ENCODE results near the gene SLC46A3.
"Not testable (repeated sequence)": the region's sequence is repeated elsewhere in the genome, so short reads cannot be mapped to it uniquely, and the experiment has no call there.

Gene SLC46A3

GRCh38 chr13:28750187-28751045 is 31.6 kb upstream of the SLC46A3 start:
- Histone ChIP-seq H3K27me3 (ENCODE audit: control insufficient read depth in 1 of 2, insufficient read depth in 2 of 2, low read length in 2 of 2) (no peaks in the 10 kb centered on the region), H3K27ac (ENCODE audit: low read depth, low read length) (no peak overlapping the region), H3K9me3 (ENCODE audit: control insufficient read depth in 1 of 2, low read length in 2 of 2) (no peaks in the 10 kb centered on the region), H3K4me3 (ENCODE audit: low read depth in 1 of 2, low read length in 2 of 2) (no peak overlapping the region), H3K36me3 (ENCODE audit: control insufficient read depth in 1 of 2, insufficient read depth in 2 of 2, low read length in 2 of 2) (no peaks in the 10 kb centered on the region), H3K4me1 (ENCODE audit: control insufficient read depth in 1 of 2, insufficient read depth in 2 of 2, low read length in 2 of 2) (peaks cover 6 to 13% of the 10 kb centered on the region in 2 donors), H3K9ac (ENCODE audit: low read depth in 1 of 2, low read length in 2 of 2) (no peak overlapping the region)

GRCh38 chr13:28747851-28748250 is 29.1 kb upstream of the SLC46A3 start:
- Histone ChIP-seq H3K27me3 (ENCODE audit: control insufficient read depth in 1 of 2, insufficient read depth in 2 of 2, low read length in 2 of 2) (no peaks in the 10 kb centered on the region), H3K9ac (ENCODE audit: low read depth in 1 of 2, low read length in 2 of 2) (no peak overlapping the region), H3K27ac (ENCODE audit: low read depth, low read length) (no peak overlapping the region), H3K4me1 (ENCODE audit: control insufficient read depth in 1 of 2, insufficient read depth in 2 of 2, low read length in 2 of 2) (no peaks in the 10 kb centered on the region), H3K36me3 (ENCODE audit: control insufficient read depth in 1 of 2, insufficient read depth in 2 of 2, low read length in 2 of 2) (no peaks in the 10 kb centered on the region), H3K9me3 (ENCODE audit: control insufficient read depth in 1 of 2, low read length in 2 of 2) (no peaks in the 10 kb centered on the region), H3K4me3 (ENCODE audit: low read depth in 1 of 2, low read length in 2 of 2) (no peak overlapping the region)

- H3K27me3 ChIP-seq (ENCODE audit: control insufficient read depth in 1 of 2, insufficient read depth in 2 of 2, low read length in 2 of 2), result no peaks in the 10 kb centered on the region
- H3K4me3 ChIP-seq (ENCODE audit: low read depth in 1 of 2, low read length in 2 of 2), result no peak overlapping the region
- H3K9ac ChIP-seq (ENCODE audit: low read depth in 1 of 2, low read length in 2 of 2), result no peak overlapping the region
- H3K27ac ChIP-seq (ENCODE audit: low read depth, low read length), result no peak overlapping the region
- H3K9me3 ChIP-seq (ENCODE audit: control insufficient read depth in 1 of 2, low read length in 2 of 2), result no peaks in the 10 kb centered on the region
- no peaks in the 10 kb centered on the region for H3K4me1 ChIP-seq (ENCODE audit: control insufficient read depth in 1 of 2, insufficient read depth in 2 of 2, low read length in 2 of 2)
- H3K36me3 ChIP-seq (ENCODE audit: control insufficient read depth in 1 of 2, insufficient read depth in 2 of 2, low read length in 2 of 2), result no peaks in the 10 kb centered on the region
Observed at GRCh38 chr13:28746287-28746612, 27.5 kb upstream of the SLC46A3 start.

- H3K9ac ChIP-seq (ENCODE audit: low read depth in 1 of 2, low read length in 2 of 2), result no peak overlapping the region
- H3K36me3 ChIP-seq (ENCODE audit: control insufficient read depth in 1 of 2, insufficient read depth in 2 of 2, low read length in 2 of 2), result no peaks in the 10 kb centered on the region
- no peak overlapping the region for H3K27ac ChIP-seq (ENCODE audit: low read depth, low read length)
- H3K4me1 ChIP-seq (ENCODE audit: control insufficient read depth in 1 of 2, insufficient read depth in 2 of 2, low read length in 2 of 2), result no peaks in the 10 kb centered on the region
- H3K4me3 ChIP-seq (ENCODE audit: low read depth in 1 of 2, low read length in 2 of 2), result no peak overlapping the region
- no peaks in the 10 kb centered on the region for H3K27me3 ChIP-seq (ENCODE audit: control insufficient read depth in 1 of 2, insufficient read depth in 2 of 2, low read length in 2 of 2)
- H3K9me3 ChIP-seq (ENCODE audit: control insufficient read depth in 1 of 2, low read length in 2 of 2), result no peaks in the 10 kb centered on the region
Observed at GRCh38 chr13:28744656-28745055, 25.9 kb upstream of the SLC46A3 start.

- H3K27ac ChIP-seq (ENCODE audit: low read depth, low read length), result no peak overlapping the region
Observed at GRCh38 chr13:28744091-28744536, 25.3 kb upstream of the SLC46A3 start.

GRCh38 chr13:28743499-28744083 is 24.8 kb upstream of the SLC46A3 start:
- Histone ChIP-seq H3K9me3 (ENCODE audit: control insufficient read depth in 1 of 2, low read length in 2 of 2) (no peaks in the 10 kb centered on the region), H3K4me3 (ENCODE audit: low read depth in 1 of 2, low read length in 2 of 2) (no peak overlapping the region), H3K27me3 (ENCODE audit: control insufficient read depth in 1 of 2, insufficient read depth in 2 of 2, low read length in 2 of 2) (no peaks in the 10 kb centered on the region), H3K9ac (ENCODE audit: low read depth in 1 of 2, low read length in 2 of 2) (no peak overlapping the region), H3K36me3 (ENCODE audit: control insufficient read depth in 1 of 2, insufficient read depth in 2 of 2, low read length in 2 of 2) (no peaks in the 10 kb centered on the region), H3K4me1 (ENCODE audit: control insufficient read depth in 1 of 2, insufficient read depth in 2 of 2, low read length in 2 of 2) (no peaks in the 10 kb centered on the region), H3K27ac (ENCODE audit: low read depth, low read length) (peak overlapping the region; percentile 38)

More at GRCh38 chr13:28744091-28744536, 25.3 kb upstream of the SLC46A3 start:
- Histone ChIP-seq H3K27me3 (ENCODE audit: control insufficient read depth in 1 of 2, insufficient read depth in 2 of 2, low read length in 2 of 2) (no peaks in the 10 kb centered on the region), H3K4me1 (ENCODE audit: control insufficient read depth in 1 of 2, insufficient read depth in 2 of 2, low read length in 2 of 2) (no peaks in the 10 kb centered on the region), H3K9me3 (ENCODE audit: control insufficient read depth in 1 of 2, low read length in 2 of 2) (no peaks in the 10 kb centered on the region), H3K4me3 (ENCODE audit: low read depth in 1 of 2, low read length in 2 of 2) (no peak overlapping the region), H3K36me3 (ENCODE audit: control insufficient read depth in 1 of 2, insufficient read depth in 2 of 2, low read length in 2 of 2) (no peaks in the 10 kb centered on the region), H3K9ac (ENCODE audit: low read depth in 1 of 2, low read length in 2 of 2) (no peak overlapping the region)

GRCh38 chr13:28743020-28743419 is 24.2 kb upstream of the SLC46A3 start:
- no peak overlapping the region for H3K9ac ChIP-seq (ENCODE audit: low read depth in 1 of 2, low read length in 2 of 2)
- no peaks in the 10 kb centered on the region for H3K36me3 ChIP-seq (ENCODE audit: control insufficient read depth in 1 of 2, insufficient read depth in 2 of 2, low read length in 2 of 2)
- H3K4me3 ChIP-seq (ENCODE audit: low read depth in 1 of 2, low read length in 2 of 2), result no peak overlapping the region
- H3K4me1 ChIP-seq (ENCODE audit: control insufficient read depth in 1 of 2, insufficient read depth in 2 of 2, low read length in 2 of 2), result no peaks in the 10 kb centered on the region
- H3K27me3 ChIP-seq (ENCODE audit: control insufficient read depth in 1 of 2, insufficient read depth in 2 of 2, low read length in 2 of 2), result no peaks in the 10 kb centered on the region
- no peaks in the 10 kb centered on the region for H3K9me3 ChIP-seq (ENCODE audit: control insufficient read depth in 1 of 2, low read length in 2 of 2)
- H3K27ac ChIP-seq (ENCODE audit: low read depth, low read length), result no peak overlapping the region

- H3K9me3 ChIP-seq (ENCODE audit: control insufficient read depth in 1 of 2, low read length in 2 of 2); H3K4me3 ChIP-seq (ENCODE audit: low read depth in 1 of 2, low read length in 2 of 2); H3K9ac ChIP-seq (ENCODE audit: low read depth in 1 of 2, low read length in 2 of 2); H3K36me3 ChIP-seq (ENCODE audit: control insufficient read depth in 1 of 2, insufficient read depth in 2 of 2, low read length in 2 of 2); H3K4me1 ChIP-seq (ENCODE audit: control insufficient read depth in 1 of 2, insufficient read depth in 2 of 2, low read length in 2 of 2); H3K27ac ChIP-seq (ENCODE audit: low read depth, low read length); H3K27me3 ChIP-seq (ENCODE audit: control insufficient read depth in 1 of 2, insufficient read depth in 2 of 2, low read length in 2 of 2): not testable (repeated sequence)
Observed at GRCh38 chr13:28742445-28742844, 23.7 kb upstream of the SLC46A3 start.

- no peaks in the 10 kb centered on the region for H3K36me3 ChIP-seq (ENCODE audit: control insufficient read depth in 1 of 2, insufficient read depth in 2 of 2, low read length in 2 of 2)
- H3K9me3 ChIP-seq (ENCODE audit: control insufficient read depth in 1 of 2, low read length in 2 of 2), result no peaks in the 10 kb centered on the region
- no peaks in the 10 kb centered on the region for H3K4me1 ChIP-seq (ENCODE audit: control insufficient read depth in 1 of 2, insufficient read depth in 2 of 2, low read length in 2 of 2)
- H3K4me3 ChIP-seq (ENCODE audit: low read depth in 1 of 2, low read length in 2 of 2), result no peak overlapping the region
- H3K9ac ChIP-seq (ENCODE audit: low read depth in 1 of 2, low read length in 2 of 2), result no peak overlapping the region
- no peak overlapping the region for H3K27ac ChIP-seq (ENCODE audit: low read depth, low read length)
- H3K27me3 ChIP-seq (ENCODE audit: control insufficient read depth in 1 of 2, insufficient read depth in 2 of 2, low read length in 2 of 2), result no peaks in the 10 kb centered on the region
Observed at GRCh38 chr13:28741084-28741491, 22.3 kb upstream of the SLC46A3 start.

- no peak overlapping the region for H3K9ac ChIP-seq (ENCODE audit: low read depth in 1 of 2, low read length in 2 of 2)
- no peaks in the 10 kb centered on the region for H3K4me1 ChIP-seq (ENCODE audit: control insufficient read depth in 1 of 2, insufficient read depth in 2 of 2, low read length in 2 of 2)
- H3K27me3 ChIP-seq (ENCODE audit: control insufficient read depth in 1 of 2, insufficient read depth in 2 of 2, low read length in 2 of 2), result no peaks in the 10 kb centered on the region
- H3K9me3 ChIP-seq (ENCODE audit: control insufficient read depth in 1 of 2, low read length in 2 of 2), result no peaks in the 10 kb centered on the region
- H3K27ac ChIP-seq (ENCODE audit: low read depth, low read length), result no peak overlapping the region
- H3K36me3 ChIP-seq (ENCODE audit: control insufficient read depth in 1 of 2, insufficient read depth in 2 of 2, low read length in 2 of 2), result no peaks in the 10 kb centered on the region
- no peak overlapping the region for H3K4me3 ChIP-seq (ENCODE audit: low read depth in 1 of 2, low read length in 2 of 2)
Observed at GRCh38 chr13:28739376-28739775, 20.6 kb upstream of the SLC46A3 start.

Measured in duodenal mucosa (tissue), 2 donors.